Stimulated activated CD4-positive, alpha-beta T cell treated with anti-CD3 and anti-CD28 coated beads, Interleukin-1b, Interleukin-23, amount 100 ng/mL, for 48 hours (primary cell): ENCODE results near the gene TYRO3.
"Not testable (repeated sequence)": the region's sequence is repeated elsewhere in the genome, so short reads cannot be mapped to it uniquely, and the experiment has no call there.

Experiments
- DNase-seq: peaks from one replicate; pipeline ENCODE4 v3.0.0-alpha.2; 2020

TYRO3 gene

GRCh38 chr15:41554915-41555314 lies 4.1 kb upstream of the TYRO3 start:
- DNase-seq: no peak

- DNase-seq: no peak
Measured at GRCh38 chr15:41556677-41557076, 2.3 kb upstream of the TYRO3 start.

- DNase-seq: peak; percentile 74
Measured at GRCh38 chr15:41557673-41558399, 1.2 kb upstream of the TYRO3 start.

GRCh38 chr15:41559239-41559782 lies 299 bp downstream of the TYRO3 start:
- DNase-seq: no peak

GRCh38 chr15:41560572-41560874 lies 1.5 kb downstream of the TYRO3 start:
- DNase-seq: no peak

GRCh38 chr15:41561104-41561776 lies 2.2 kb downstream of the TYRO3 start:
- no peak for DNase-seq

- no peak for DNase-seq
Measured at GRCh38 chr15:41561777-41562145, 2.7 kb downstream of the TYRO3 start.

GRCh38 chr15:41562244-41562643 lies 3.2 kb downstream of the TYRO3 start:
- DNase-seq: no peak

GRCh38 chr15:41562784-41563198 lies 3.8 kb downstream of the TYRO3 start:
- no peak for DNase-seq

- DNase-seq: no peak
Measured at GRCh38 chr15:41564286-41564959, 5.4 kb downstream of the TYRO3 start.

- DNase-seq: no peak
Measured at GRCh38 chr15:41564960-41565502, 6.0 kb downstream of the TYRO3 start.

GRCh38 chr15:41565702-41566101 lies 6.7 kb downstream of the TYRO3 start:
- no peak for DNase-seq

- no peak for DNase-seq
Measured at GRCh38 chr15:41566121-41566885, 7.3 kb downstream of the TYRO3 start.

- no peak for DNase-seq
Measured at GRCh38 chr15:41567261-41567660, 8.2 kb downstream of the TYRO3 start.

- no peak for DNase-seq
Measured at GRCh38 chr15:41567862-41568261, 8.8 kb downstream of the TYRO3 start.

- DNase-seq: no peak
Measured at GRCh38 chr15:41568350-41569017, 9.5 kb downstream of the TYRO3 start.

GRCh38 chr15:41569232-41569631 lies 10.2 kb downstream of the TYRO3 start:
- DNase-seq: not testable (repeated sequence)

- DNase-seq: no peak
Measured at GRCh38 chr15:41570764-41571163, 11.8 kb downstream of the TYRO3 start.

GRCh38 chr15:41571948-41572347 lies 12.9 kb downstream of the TYRO3 start:
- DNase-seq: no peak

- DNase-seq: no peak
Measured at GRCh38 chr15:41572866-41573265, 13.9 kb downstream of the TYRO3 start.

GRCh38 chr15:41573396-41573795 lies 14.4 kb downstream of the TYRO3 start:
- DNase-seq: no peak

GRCh38 chr15:41574158-41574557 lies 15.1 kb downstream of the TYRO3 start:
- DNase-seq: no peak
